ENCODE results near the gene P3H1.
"Not testable (repeated sequence)": the region's sequence is repeated elsewhere in the genome, so short reads cannot be mapped to it uniquely, and the experiment has no call there.

The P3H1 gene, protein sequence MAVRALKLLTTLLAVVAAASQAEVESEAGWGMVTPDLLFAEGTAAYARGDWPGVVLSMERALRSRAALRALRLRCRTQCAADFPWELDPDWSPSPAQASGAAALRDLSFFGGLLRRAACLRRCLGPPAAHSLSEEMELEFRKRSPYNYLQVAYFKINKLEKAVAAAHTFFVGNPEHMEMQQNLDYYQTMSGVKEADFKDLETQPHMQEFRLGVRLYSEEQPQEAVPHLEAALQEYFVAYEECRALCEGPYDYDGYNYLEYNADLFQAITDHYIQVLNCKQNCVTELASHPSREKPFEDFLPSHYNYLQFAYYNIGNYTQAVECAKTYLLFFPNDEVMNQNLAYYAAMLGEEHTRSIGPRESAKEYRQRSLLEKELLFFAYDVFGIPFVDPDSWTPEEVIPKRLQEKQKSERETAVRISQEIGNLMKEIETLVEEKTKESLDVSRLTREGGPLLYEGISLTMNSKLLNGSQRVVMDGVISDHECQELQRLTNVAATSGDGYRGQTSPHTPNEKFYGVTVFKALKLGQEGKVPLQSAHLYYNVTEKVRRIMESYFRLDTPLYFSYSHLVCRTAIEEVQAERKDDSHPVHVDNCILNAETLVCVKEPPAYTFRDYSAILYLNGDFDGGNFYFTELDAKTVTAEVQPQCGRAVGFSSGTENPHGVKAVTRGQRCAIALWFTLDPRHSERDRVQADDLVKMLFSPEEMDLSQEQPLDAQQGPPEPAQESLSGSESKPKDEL

DNA sequence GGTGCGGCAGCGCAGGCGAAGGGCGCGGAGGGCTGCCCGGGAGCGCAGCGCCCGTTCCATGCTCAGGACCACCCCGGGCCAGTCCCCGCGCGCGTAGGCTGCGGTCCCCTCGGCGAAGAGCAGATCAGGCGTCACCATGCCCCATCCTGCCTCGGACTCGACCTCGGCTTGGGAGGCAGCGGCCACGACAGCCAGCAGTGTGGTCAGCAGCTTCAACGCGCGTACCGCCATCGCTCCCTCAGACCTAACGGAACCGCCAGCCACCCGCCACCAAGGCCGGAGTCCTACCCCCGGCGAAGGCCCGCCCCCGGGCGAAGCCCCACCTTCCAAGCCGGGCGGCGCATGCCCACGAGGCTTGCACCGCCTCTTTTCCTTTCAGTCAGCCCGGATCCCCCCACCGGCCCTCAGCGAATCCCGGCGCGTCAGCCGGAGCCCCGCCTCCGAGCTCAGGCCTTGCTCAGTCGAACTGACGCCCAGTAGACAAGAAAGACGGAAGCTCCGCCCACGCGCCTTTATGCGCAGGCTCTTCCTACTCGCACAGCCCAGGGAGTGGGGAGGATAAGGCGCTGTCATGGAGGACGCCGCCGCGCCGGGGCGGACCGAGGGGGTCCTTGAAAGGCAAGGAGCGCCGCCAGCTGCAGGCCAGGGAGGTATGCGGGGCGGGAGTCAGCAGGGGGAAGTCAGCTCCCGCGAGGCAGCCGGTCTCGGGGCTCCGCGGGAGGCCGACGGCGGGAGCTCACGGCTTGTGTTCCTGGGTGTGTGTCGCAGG lies at the start of gene P3H1, which contains the start of gene C1orf50:
Gene P3H1 (minus strand): TSS at position 288 of the 769 bp plus-strand sequence. CDS start 57 bp downstream, at position 231.
Gene C1orf50 (plus strand): TSS at position 509 of the 769 bp plus-strand sequence. CDS start 63 bp downstream, at position 572.
- DNase-seq, result peak; percentile 100

DNA sequence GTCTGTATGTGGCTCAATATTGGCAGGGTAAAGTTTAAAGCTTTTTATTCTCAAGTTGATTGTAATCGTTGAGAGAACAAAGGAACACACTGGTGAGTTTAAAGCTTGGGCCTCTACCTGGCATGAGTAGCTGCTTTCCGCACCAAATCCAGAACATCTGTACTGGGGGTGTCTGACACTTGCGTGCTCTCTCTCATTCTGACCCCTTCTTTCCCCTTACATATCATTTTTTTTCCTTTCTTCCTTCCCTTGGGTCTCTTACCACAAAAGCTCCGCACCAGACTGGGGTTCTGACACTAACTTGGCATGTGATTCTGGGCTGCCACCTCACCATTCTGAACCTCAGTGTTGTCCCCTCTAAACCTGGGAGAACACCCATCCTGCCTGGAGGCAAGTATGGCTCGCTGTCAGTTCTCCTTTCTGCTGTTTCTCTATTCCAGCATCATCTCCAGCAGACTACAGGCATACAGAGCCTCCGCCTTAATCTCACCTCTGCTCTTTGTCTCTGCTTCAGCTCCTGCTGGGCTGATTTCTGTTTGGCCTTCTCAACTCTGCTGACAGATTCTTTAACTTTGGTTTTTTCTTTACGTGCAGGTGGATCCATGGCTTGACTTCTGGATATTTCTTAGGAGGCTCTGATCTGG lies 49.2 kb upstream of the P3H1 start:
- no peak for DNase-seq

DNA sequence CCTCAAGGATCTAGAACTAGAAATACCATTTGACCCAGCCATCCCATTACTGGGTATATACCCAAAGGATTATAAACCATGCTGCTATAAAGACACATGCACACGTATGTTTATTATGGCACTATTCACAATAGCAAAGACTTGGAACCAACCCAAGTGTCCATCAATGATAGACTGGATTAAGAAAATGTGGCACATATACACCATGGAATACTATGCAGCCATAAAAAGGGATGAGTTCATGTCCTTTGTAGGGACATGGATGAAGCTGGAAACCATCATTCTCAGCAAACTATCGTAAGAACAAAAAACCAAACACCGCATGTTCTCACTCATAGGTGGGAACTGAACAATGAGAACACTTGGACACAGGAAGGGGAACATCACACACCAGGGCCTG lies 48.0 kb upstream of the P3H1 start:
- DNase-seq, result not testable (repeated sequence)

DNA sequence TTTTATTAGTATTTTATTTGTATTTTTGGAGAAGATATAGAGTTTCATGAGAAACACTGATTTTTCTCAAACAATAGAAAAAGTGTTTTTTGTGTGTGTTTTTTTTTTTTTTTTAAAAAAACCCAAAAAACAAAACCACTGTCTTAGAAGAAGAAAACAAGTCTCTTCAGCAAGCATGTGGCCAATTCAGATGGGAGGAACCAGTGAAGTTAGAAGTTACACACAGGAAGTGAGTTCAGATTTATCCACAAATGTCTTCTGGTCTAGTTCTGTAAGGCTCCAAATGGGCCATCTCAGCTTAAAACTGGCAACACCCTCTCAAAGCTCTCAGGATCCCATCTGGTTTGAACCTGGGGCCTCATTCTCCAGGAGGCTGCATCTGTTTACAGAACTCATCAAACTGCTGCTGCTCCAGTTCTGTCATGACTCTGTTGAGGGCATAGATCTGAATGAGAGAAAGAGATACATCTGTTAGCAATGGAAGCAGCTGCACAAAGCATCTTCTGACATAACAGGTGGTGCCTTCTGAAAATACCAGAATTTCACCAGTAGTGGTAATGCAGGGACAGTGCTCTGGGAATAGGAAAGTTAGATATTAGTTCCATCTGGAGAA lies 40.3 kb upstream of the P3H1 start:
- DNase-seq, result no peak

DNA sequence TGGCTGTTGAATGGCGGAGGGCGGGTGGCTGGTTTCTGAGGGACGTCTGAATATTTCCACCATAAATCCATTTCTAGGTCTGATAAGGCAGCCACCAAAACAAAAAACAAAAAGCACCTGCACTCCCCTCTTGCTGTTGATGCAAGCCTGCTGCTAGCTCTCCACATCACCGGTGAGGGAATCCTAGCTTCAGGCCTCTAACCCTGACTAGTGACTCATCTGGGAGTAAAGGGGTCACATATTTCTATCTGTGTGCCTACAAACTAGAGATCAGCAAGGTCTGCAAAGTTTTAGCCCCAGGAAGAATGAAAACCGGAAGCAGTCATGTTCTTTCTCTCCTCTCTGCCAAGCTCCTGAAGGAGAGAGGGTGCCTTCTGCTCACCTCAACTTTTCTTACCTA lies 39.8 kb upstream of the P3H1 start:
- no peak for DNase-seq

DNA sequence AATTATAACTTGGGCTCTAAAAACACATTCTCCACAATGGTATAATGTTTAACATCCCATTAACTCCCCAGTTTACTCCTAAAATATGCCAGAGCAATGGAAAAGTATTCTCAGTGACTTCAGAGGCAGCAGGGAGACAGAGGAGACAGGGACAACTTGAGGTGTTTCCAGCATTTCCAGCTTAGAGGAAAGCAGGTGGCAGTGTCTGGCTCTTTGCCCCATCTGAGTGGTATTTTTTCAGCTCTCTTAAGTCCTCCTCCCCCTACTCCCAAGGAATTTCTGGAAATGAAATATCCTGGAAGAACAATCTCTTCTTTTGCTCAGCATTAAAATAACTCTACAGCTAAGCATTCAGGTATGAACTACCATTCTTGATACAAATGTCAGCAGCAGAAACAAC lies 39.3 kb upstream of the P3H1 start:
- no peak for DNase-seq

DNA sequence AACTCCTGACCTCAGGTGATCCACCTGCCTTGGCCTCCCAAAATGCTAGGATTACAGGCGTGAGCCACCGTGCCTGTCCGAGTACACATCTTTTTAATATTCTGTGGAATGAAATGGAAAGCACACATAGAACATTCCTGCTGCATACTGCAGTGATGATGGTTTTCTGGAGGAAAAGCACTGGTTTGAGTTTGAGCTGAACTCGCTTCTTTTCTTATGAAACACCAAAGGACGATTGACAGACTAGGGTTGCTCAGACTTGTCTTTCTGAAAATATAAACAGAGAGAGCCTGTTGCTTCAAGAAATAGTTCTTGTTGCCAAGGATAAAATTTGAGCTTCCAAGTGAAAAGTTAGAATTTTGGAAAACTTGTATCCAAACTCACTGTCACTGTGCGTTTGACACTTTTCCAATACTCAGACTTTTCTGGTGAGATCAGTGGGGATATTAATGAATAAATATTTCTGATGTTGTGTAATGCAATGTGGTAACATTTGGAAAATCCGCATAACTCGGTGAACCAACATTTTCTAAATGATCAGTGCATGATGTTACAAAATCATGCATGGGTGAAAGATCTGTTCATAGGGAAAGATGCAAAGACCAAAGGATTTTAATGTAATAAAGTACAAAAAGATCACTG lies 35.1 kb upstream of the P3H1 start:
- no peak for DNase-seq

DNA sequence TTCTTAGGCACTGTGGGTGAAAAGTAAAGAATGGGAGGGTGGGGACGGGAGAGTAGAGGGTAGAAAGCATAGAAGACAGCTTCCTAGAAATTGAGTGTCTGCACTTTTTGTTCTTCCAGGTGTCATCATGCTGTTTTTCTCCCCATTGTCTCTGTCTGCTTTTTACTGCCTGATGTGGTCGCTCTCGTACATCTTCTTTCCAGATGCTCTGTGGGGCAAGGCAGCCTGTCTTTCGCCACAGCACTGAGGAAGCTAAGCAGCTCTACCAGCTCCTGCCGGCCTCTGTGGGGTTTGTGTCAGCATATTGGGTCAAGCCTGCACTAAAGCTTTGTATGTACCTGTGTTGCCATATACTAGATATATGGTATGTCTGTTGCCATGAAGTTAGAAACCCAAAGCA lies 31.2 kb upstream of the P3H1 start:
- DNase-seq, result no peak

DNA sequence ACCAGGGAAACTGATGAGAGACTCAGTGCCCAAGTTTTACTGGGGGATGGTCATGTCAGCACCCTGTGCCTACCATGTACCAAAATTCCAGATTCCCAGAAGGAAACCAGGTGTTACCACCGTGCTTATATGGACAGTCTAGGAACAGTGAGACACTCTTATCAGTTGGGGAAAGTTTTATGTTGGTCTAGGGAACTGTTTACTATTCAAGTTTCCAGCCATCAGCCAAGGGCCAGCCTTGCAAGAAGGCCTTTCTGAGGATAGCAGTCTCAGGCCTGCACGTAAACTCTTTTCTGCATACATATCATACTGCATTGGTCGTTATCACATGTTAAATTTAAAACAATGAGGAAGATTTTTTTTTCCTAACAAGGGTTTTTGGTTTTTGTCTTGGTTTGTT lies 30.6 kb upstream of the P3H1 start:
- DNase-seq, result no peak

DNA sequence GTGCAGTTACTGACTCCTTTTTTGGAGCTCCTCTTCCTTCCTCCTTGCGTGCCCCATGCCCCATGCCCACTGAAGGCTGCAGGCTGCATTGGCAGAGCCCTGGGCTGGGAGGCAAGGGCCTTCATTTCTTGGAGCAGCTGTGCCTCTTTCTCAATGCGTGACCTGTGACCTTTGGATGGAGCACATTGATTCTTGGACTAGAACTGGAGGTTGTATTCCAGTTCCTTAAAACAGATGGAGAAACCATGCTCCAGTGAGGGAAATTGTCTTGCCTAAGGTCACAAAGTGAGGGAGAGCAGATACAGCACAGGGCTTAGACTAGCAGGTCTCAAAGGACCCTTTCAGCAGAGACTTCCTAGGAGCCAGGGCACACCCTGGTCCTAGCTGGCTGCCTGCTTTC lies 27.0 kb upstream of the P3H1 start:
- DNase-seq, result no peak

DNA sequence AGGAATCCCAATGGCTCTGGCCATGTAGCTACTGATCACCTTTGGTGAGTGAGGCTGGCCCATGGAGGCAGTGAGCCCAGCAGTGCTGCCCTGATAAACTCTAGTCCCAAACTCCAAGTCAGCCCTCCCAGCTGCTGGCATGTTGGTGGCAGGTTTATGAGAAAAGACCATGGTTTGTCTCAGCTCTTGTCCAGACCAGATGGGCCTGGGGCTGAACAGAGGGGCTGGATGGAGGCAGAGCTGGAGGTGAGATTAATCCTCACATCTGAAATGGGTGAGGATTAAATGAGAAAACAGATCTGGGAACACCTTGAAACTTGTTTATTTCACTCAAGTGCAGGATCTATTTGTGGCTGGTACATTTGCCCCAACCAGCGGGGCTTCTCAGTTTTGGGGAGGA lies 21.2 kb upstream of the P3H1 start:
- DNase-seq, result no peak

DNA sequence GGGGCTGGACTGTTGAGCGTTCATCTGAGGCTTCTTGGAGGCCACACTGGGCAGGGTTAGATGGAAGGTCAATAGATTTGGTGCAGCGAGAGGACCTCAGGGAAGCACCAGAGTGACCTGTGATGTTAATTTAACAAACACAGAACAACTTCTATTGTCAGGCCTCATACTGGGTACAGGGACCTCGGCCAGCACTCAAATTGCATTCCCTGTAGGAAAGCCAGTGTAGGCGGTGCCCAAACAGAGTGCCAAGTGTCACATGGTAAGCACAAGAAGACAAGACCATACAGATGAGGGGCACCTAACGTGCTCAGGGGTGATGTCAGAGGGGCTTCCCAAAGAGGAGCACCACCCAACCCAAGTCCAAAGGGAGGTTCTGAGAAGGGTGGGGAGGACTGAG lies 19.3 kb upstream of the P3H1 start:
- DNase-seq, result no peak

DNA sequence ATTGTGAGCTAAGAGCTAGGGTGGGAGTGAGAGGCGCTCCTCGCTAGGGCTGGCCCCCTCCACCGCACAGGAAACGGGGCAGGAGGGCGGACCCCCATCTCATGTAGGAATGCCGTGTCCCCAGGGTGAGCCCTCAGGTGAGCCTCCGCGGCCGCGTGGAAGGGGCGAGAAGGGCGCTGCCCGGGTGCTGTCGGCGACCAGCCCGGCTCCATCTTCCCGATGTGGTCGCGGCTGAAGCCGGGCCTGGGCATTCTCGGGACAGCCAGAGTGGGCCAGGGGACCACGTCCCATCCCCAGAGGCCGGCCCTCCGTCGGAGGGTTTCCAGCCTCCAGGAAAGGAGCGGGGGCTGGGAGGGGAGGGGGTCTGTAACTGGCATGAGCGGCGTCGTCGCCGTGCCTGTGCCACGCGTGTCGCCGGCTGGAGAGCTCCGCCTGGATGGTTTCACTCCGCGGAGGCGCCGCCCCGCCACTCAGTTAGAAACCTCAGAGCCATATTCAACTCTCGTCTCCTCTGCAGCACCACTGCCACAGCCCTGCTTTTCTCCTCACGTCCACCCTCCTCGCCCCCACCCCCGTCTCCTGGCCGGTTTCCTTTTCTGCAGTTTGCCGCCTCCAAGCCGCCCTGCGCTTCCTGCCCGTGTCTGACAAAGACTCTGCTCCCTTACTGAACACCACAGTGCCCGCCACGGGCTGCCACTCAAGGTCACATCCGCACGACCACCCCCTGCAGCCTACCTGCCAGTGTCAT lies 18.3 kb upstream of the P3H1 start, which contains the start of gene TMEM269:
Gene TMEM269 (plus strand): TSS at position 46 of the 748 bp plus-strand sequence. CDS start 4,903 bp downstream, outside the sequence.
- peak; percentile 33 for DNase-seq

DNA sequence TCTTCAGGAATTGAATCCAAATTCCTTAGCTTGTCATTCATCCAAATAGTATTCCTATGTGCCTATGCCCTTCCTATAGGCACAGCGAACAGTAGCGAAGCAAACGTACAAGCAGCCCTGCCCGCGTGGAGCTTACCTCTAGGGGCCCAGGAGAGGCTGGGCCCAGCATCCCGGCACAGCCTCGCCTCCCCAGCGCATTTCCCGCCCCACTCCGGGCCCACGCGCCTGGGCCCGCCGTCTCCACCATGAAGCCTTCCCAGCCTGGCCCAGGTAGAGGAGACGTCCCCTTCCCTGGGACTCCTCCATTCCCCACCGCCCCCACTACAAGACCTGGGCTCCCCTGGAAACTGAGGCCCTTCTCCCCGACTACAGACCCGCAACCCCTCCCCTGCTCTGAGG lies 17.7 kb upstream of the P3H1 start:
- no peak for DNase-seq

DNA sequence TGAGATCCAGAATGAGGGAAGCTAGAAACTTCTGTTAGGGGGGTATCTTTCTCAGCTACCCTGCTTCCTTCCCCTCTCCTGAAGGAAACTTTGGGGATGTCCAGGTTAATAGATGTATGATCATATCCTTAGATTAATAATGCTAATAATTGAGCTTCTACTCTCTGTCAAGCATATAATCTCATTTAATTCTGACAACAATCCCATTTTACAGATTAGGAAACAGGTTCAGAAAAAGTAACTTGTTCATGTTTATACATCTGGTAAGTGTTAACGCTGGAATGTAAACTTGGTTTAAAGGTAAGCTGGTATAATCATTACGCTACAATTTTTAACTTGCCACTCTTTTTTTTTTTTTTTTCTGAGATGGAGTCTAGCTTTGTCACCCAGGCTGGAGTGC lies 16.3 kb upstream of the P3H1 start:
- DNase-seq, result no peak

DNA sequence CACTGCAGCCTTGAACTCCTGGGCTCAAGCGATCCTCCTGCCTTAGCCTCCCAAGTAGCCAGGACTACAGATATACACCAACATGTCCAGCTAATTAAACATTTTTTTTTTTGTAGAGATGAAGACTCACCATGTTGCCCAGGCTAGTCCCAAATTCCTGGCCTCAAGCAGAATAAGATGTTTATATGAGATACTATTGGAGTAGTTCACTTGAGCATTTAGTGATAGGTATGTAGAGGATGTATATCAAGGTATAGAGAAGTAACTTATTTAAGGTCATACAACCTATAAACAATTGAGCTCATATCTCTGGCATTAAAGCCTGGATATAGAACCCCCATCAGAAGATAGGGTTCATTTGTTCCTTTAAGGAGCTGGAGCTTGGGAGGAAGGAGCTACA lies 13.3 kb upstream of the P3H1 start:
- no peak for DNase-seq

DNA sequence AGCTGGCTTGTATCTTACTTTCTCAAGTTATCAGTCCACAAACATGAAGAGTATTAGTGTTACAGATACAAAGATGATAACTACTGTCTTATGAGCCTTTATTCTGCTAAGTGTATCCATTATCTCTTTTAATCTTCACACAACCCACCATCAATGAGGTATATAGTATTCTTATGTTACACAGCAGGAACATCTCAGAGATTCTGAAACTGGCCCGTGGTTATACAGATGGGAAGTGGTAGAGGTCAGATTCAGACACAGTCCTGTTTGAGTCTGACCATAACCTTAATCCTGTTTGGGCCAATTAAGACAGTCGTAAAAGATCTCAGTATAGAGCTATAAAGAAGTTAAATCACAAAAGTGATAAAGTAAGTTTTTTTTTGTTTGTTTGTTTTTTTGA lies 12.9 kb upstream of the P3H1 start:
- no peak for DNase-seq

DNA sequence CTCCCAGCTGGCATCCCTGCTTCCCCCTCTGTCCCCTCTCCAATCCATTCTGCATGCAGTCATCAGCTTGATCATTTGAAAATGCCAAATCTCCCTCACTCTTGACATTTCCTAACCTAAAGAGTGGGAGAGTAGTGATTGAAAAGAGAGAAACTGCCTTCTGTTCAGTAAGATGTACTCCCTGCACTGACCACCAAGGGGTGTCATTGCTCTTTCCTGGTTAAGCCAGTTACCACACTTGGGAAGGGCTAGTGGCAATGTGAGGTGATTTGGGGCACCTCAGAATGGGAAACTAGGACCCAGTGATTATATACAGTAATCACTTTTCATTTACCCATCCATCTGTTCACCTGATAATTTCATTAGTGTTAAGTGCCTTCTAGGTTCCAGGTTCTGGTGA lies 11.0 kb upstream of the P3H1 start:
- DNase-seq, result peak; percentile 49

DNA sequence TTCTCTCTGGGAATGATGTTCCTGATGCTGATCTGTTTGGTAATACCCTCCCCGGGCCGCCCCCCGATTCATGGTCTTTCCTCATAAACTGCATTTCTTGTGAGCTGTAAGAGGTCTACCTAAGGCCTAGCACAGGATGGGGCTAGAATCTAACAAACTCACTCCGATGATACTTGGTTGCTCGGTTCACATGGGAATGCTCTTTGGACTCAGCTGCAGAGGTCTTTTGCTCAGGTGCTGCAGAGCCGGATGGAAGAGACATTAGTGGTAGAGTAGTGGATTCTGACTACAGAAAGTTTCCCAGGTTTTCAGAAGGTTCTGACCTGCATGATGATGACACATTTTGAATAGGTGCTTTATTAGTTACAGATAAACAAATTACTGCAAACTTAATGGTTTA lies 9.7 kb upstream of the P3H1 start:
- DNase-seq, result no peak

DNA sequence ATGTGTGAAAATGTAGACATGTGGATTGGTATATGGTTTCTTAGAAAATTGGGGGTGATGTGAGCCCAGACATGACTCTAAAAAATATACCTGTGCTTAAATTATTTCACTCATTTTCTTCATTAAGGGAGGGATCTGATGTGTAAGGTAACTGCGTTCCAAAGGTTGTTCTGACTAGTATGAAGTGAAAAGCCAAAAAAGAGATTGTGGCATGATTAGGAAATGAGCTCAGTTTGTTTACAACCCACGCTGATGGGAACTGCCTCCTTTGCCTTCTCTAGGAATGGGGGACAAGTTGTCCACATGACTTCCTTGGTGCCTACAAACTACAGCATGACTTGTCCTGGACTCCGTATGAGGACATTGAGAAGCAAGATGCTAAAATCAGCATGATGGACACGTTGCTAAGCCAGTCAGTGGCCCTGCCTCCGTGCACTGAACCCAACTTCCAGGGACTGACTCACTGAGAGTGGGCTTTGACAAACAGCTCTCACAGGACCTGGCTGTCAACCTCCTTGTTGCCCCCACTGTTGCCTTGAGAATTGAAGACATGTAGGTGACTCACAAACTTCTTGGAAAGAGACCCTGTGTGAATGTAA lies 8.2 kb upstream of the P3H1 start:
- no peak for DNase-seq

DNA sequence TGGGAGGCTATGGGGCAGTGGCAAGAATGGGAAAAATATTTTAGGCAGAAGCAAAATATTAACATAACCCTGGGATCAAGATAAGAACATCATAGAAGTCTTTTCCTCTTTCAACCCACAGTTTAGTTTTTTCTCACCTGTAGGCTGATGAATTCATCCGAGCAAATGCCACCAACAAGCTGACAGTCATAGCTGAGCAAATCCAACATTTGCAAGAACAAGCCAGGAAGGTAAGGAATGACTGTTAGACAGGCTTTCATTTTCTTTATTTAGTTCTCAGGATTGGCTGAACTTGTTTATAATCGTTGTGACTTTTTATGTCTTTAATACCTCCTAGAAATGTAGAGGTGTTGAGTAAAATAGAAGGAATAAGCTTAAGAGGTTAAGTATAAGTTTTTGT lies 6.6 kb upstream of the P3H1 start:
- no peak for DNase-seq
